Measurements from ENCODE around the gene RNF19B.
A peak's percentile ranks its signal among the peaks of the same experiment; 100 is the strongest.
"Not testable (repeated sequence)": the region's sequence is repeated elsewhere in the genome, so short reads cannot be mapped to it uniquely, and the experiment has no call there.

RNF19B gene

GRCh38 chr1:32964461-32965250 lies at the start of gene RNF19B:
RNF19B (minus strand) TSS chr1:32964809; CDS start chr1:32964685, 124 bp downstream.
- DNase-seq: peak; percentile 94

- no peak for DNase-seq
Measured at GRCh38 chr1:33013791-33014190, 49.2 kb upstream of the RNF19B start.

- no peak for DNase-seq
Measured at GRCh38 chr1:33012165-33012564, 47.6 kb upstream of the RNF19B start.

- no peak for DNase-seq
Measured at GRCh38 chr1:33010932-33011731, 46.5 kb upstream of the RNF19B start.

- DNase-seq: no peak
Measured at GRCh38 chr1:33009561-33009960, 45.0 kb upstream of the RNF19B start.

GRCh38 chr1:33008051-33008914 lies 43.7 kb upstream of the RNF19B start:
- no peak for DNase-seq

GRCh38 chr1:33007190-33008050 lies 42.8 kb upstream of the RNF19B start:
- DNase-seq: no peak

GRCh38 chr1:33005838-33006421 lies 41.3 kb upstream of the RNF19B start:
- DNase-seq: no peak

GRCh38 chr1:33005117-33005837 lies 40.7 kb upstream of the RNF19B start:
- DNase-seq: no peak

- DNase-seq: no peak
Measured at GRCh38 chr1:33004613-33005012, 40.0 kb upstream of the RNF19B start.

- no peak for DNase-seq
Measured at GRCh38 chr1:33003657-33004056, 39.0 kb upstream of the RNF19B start.

GRCh38 chr1:33002006-33002405 lies 37.4 kb upstream of the RNF19B start:
- no peak for DNase-seq

GRCh38 chr1:33001282-33001681 lies 36.7 kb upstream of the RNF19B start:
- DNase-seq: no peak

GRCh38 chr1:33000427-33001026 lies 35.9 kb upstream of the RNF19B start:
- DNase-seq: no peak

- DNase-seq: no peak
Measured at GRCh38 chr1:32998997-32999396, 34.4 kb upstream of the RNF19B start.

GRCh38 chr1:32998064-32998463 lies 33.5 kb upstream of the RNF19B start:
- no peak for DNase-seq

GRCh38 chr1:32997381-32997891 lies 32.8 kb upstream of the RNF19B start:
- no peak for DNase-seq

- not testable (repeated sequence) for DNase-seq
Measured at GRCh38 chr1:32993324-32993636, 28.7 kb upstream of the RNF19B start.

- DNase-seq: no peak
Measured at GRCh38 chr1:32992489-32993323, 28.1 kb upstream of the RNF19B start.

Measured in NCI-H146 (cell line).